K562 (cell line): ENCODE results near the gene CD93. TPM values are rescaled to one million over a fixed set of nuclear protein-coding genes. Genes with fewer than 3 reads are reported as not detected.

Experiments used
- ATAC-seq: fragments of 200-7000 bp; cut with Tn5 transposase; 3 replicates; pipeline ENCODE4 v1.9.1; 2020; ENCODE audit warnings: moderate library complexity
- BruUV-seq: library from RNA; stranded (reverse); fragments of 400-500 nt; replicated peaks from 2 replicates; lab custom pipeline; 2021; lab: Mats Ljungman, UMichigan
- CTCF ChIA-PET: fragments of 300-600 bp; formaldehyde crosslinking; extraction: SDS; loops from one replicate; lab custom pipeline; 2021; ENCODE audit warnings: low intra/inter-chr PET ratio; lab: Yijun Ruan, JAX
- POLR2A ChIA-PET: fragments of 300-600, 350-650 bp; sonication (Branson Sonifier 250); formaldehyde crosslinking; extraction: SDS; loops from one replicate; lab custom pipeline; 2021; ENCODE audit warnings: antibody characterized with exemption, inconsistent platforms; lab: Yijun Ruan, JAX
- DNase-seq, 4 experiments: peaks; one replicate each; pipeline versions ENCODE4 v3.0.0 to v3.0.0-alpha.2; 2011 to 2018; ENCODE audit warnings: low spot score in 3 of 4, mixed read lengths in 3 of 4; ENCODE audit errors: extremely low read depth in 1 of 4
- FAIRE-seq: peaks from 2 replicates; lab custom pipeline; 2011; peaks lifted over from hg19 to GRCh38; lab: Jason Lieb, UNC
- H2AFZ ChIP-seq: 2 replicates; pipeline ENCODE4 v1.6.0; 2011; ENCODE audit warnings: low read depth, low read length, control low read depth, inconsistent platforms
- H3K27ac ChIP-seq: fragments of 200-600 bp; 3 replicates; pipeline ENCODE4 v1.8.0; 2011; ENCODE audit warnings: low read depth, mild to moderate bottlenecking, control low read depth, inconsistent platforms, low read length, moderate library complexity, mixed read lengths; ENCODE audit errors: extremely low read depth
- H3K27me3 ChIP-seq, 2 experiments: fragments of 300-600 bp in 1 of 2; 2 replicates in 1 of 2; 3 replicates in 1 of 2; pipeline versions ENCODE4 v1.6.0 to v1.8.0; 2011; ENCODE audit warnings: inconsistent platforms in 2 of 2, low read length in 2 of 2, mild to moderate bottlenecking in 1 of 2, mixed read lengths in 1 of 2, moderate library complexity in 1 of 2; ENCODE audit not compliant: control insufficient read depth in 2 of 2, insufficient read depth in 2 of 2
- H3K36me3 ChIP-seq: fragments of 300-600 bp; 3 replicates; pipeline ENCODE4 v1.8.0; 2011; ENCODE audit warnings: mild to moderate bottlenecking, low read length, inconsistent platforms; ENCODE audit not compliant: control insufficient read depth, insufficient read depth
- H3K4me1 ChIP-seq, 2 experiments: fragments of 200-600 bp in 1 of 2; replicated peaks in 1 of 2; 2 replicates in 1 of 2; 3 replicates in 1 of 2; pipeline versions ENCODE4 v1.5.1 to v1.8.0; 2011; ENCODE audit warnings: inconsistent platforms in 2 of 2, low read length in 2 of 2, mild to moderate bottlenecking in 1 of 2, mixed read lengths in 1 of 2, moderate library complexity in 1 of 2; ENCODE audit not compliant: control insufficient read depth in 2 of 2, insufficient read depth in 2 of 2
- H3K4me2 ChIP-seq: 2 replicates; pipeline ENCODE4 v1.6.1; 2011; ENCODE audit warnings: low read length, control low read depth, inconsistent platforms, mixed read lengths; ENCODE audit not compliant: insufficient read depth
- H3K4me3 ChIP-seq: fragments of 200-600 bp; sonication (generic), shearing (Covaris generic); 2 replicates; pipeline ENCODE4 v1.5.1; 2016; ENCODE audit warnings: control low read depth, inconsistent platforms
- H3K79me2 ChIP-seq: fragments of 200-600 bp; 3 replicates; pipeline ENCODE4 v1.8.0; 2011; ENCODE audit warnings: low read length, inconsistent platforms; ENCODE audit not compliant: control insufficient read depth, insufficient read depth
- H3K9ac ChIP-seq, 2 experiments: 2 replicates each; pipeline versions ENCODE4 v1.6.0 to v1.6.1; 2011; ENCODE audit warnings: low read depth in 2 of 2, low read length in 2 of 2, control low read depth in 1 of 2, inconsistent platforms in 1 of 2, mild to moderate bottlenecking in 1 of 2, mixed read lengths in 1 of 2; ENCODE audit not compliant: insufficient read depth in 1 of 2
- H3K9me1 ChIP-seq: one replicate; pipeline ENCODE4 v1.6.0; 2011; ENCODE audit warnings: inconsistent platforms, mild to moderate bottlenecking, low read length, moderate library complexity; ENCODE audit not compliant: control insufficient read depth, insufficient read depth
- H3K9me3 ChIP-seq: replicated peaks from 2 replicates; pipeline ENCODE4 v1.5.1; 2011; ENCODE audit warnings: low read depth, low read length, inconsistent platforms; ENCODE audit not compliant: control insufficient read depth, insufficient read depth
- H4K20me1 ChIP-seq: replicated peaks from 2 replicates; pipeline ENCODE4 v1.6.1; 2011; ENCODE audit warnings: low read length, inconsistent platforms, mixed read lengths; ENCODE audit not compliant: control insufficient read depth, insufficient read depth
- BCOR ChIP-seq: fragments of 450-650 bp; IDR thresholded peaks from 2 replicates; pipeline ENCODE4 v1.6.1; 2016
- BDP1 ChIP-seq: IDR thresholded peaks from 3 replicates; pipeline ENCODE4 v1.6.1; 2011; ENCODE audit not compliant: insufficient read length, insufficient read depth
- ELF4 ChIP-seq: fragments of 450-650 bp; formaldehyde crosslinking; IDR thresholded peaks from 2 replicates; pipeline ENCODE4 v1.4.0; 2022; ENCODE audit warnings: missing genetic modification characterization
- FOXP1 ChIP-seq: sonication (generic); formaldehyde crosslinking; IDR thresholded peaks from 2 replicates; pipeline ENCODE4 v1.8.0; 2022; ENCODE audit warnings: mild to moderate bottlenecking, missing genetic modification reagents
- GABPB2 ChIP-seq: fragments of 250-450 bp; sonication (Bioruptor Pico); conservative IDR thresholded peaks from 2 replicates; pipeline ENCODE4 v1.5.1; 2021; ENCODE audit warnings: mild to moderate bottlenecking
- HSF4 ChIP-seq: fragments of 250-450 bp; sonication (Bioruptor Pico); IDR thresholded peaks from 2 replicates; pipeline ENCODE4 v2.1.2; 2022; ENCODE audit warnings: mild to moderate bottlenecking, moderate library complexity, borderline replicate concordance
- MEF2A ChIP-seq: IDR thresholded peaks from 2 replicates; pipeline ENCODE4 v1.6.1; 2011; ENCODE audit warnings: low read depth, mild to moderate bottlenecking, low read length, moderate library complexity; ENCODE audit not compliant: control insufficient read depth
- MTA1 ChIP-seq: fragments of 450-650 bp; IDR thresholded peaks from 2 replicates; pipeline ENCODE4 v1.6.1; 2017; ENCODE audit warnings: borderline replicate concordance
- NCOA4 ChIP-seq: fragments of 450-650 bp; IDR thresholded peaks from 2 replicates; pipeline ENCODE4 v1.6.1; 2018; ENCODE audit warnings: mild to moderate bottlenecking; ENCODE audit not compliant: partially characterized antibody
- PRMT5 ChIP-seq: sonication (generic); formaldehyde crosslinking; IDR thresholded peaks from 2 replicates; pipeline ENCODE4 v1.5.0; 2020; ENCODE audit warnings: missing genetic modification reagents
- RBM15 ChIP-seq: fragments of 200-400 bp; formaldehyde crosslinking; IDR thresholded peaks from 2 replicates; pipeline ENCODE4 v1.6.1; 2018; ENCODE audit warnings: mild to moderate bottlenecking, low read length, moderate library complexity; ENCODE audit not compliant: insufficient read depth
- SIRT6 ChIP-seq: IDR thresholded peaks from one replicate; pipeline ENCODE4 v1.6.1; 2012; ENCODE audit warnings: low read depth, mild to moderate bottlenecking, control low read depth, inconsistent platforms, low read length, moderate library complexity
- SMAD3 ChIP-seq: fragments of 450-650 bp; formaldehyde crosslinking; conservative IDR thresholded peaks from 2 replicates; pipeline ENCODE4 v1.4.0; 2020; ENCODE audit warnings: mild to moderate bottlenecking
- ZNF584 ChIP-seq: fragments of 200-800 bp; sonication (Bioruptor generic); IDR thresholded peaks from 2 replicates; pipeline ENCODE4 v1.6.1; 2016; ENCODE audit warnings: low read depth, mild to moderate bottlenecking, missing genetic modification characterization, missing compliant biosample characterization
- WGBS: fragments of 100-300 bp; shearing (Covaris generic); methylation state at CpG from one replicate; pipeline ENCODE4 v1.1.6; 2016; ENCODE audit warnings: low coverage, mixed read lengths; ENCODE audit not compliant: insufficient coverage; ENCODE audit errors: missing lambda C conversion rate; 5-methylcytosine and 5-hydroxymethylcytosine counted together
- in situ Hi-C: fragments of 300-500 bp; cut with MboI; formaldehyde crosslinking; loops from 4 replicates; pipeline ENCODE4 v1.15.0; 2018; ENCODE audit warnings: inconsistent platforms, mixed read lengths
- intact Hi-C: fragments of 100-400 bp; cut with micrococcal nuclease; formaldehyde crosslinking; loops from 2 replicates; pipeline ENCODE4 v1.14.2; 2022
- polyA plus RNA-seq, 8 experiments: library from polyadenylated mRNA; depleted of rRNA in 4 of 8; stranded (reverse) in 5 of 8; unstranded in 3 of 8; fragments of >200 nt; fragmentation: Nextera tagmentation in 2 of 8; fragmentation: Illumina TruSeq in 1 of 8; extraction: Ambion mirVana in 2 of 8; extraction: Trizol in 1 of 8; gene quantifications; 2 replicates each; pipeline versions ENCODE4 v1.2.1 to v1.2.3, GENCODE V29; 2011 to 2014; ENCODE audit warnings: inconsistent platforms in 1 of 8, missing spikeins in 1 of 8
- total RNA-seq, 7 experiments: library from RNA; depleted of rRNA in 6 of 7; stranded (reverse); fragments of >200 nt in 6 of 7; fragmentation: Illumina TruSeq in 2 of 7; extraction: Trizol in 2 of 7; gene quantifications; 2 replicates each; pipeline versions ENCODE4 v1.2.1 to v1.2.3, GENCODE V29; 2011 to 2021; ENCODE audit warnings: low replicate concordance in 1 of 7
- TF ChIP-seq, protein P1 (sequence below): fragments of 250-450 bp; sonication (Bioruptor Pico); IDR thresholded peaks from 2 replicates; pipeline ENCODE4 v1.4.0; 2020; ENCODE audit warnings: mild to moderate bottlenecking, moderate library complexity
- TF ChIP-seq, protein P2 (sequence below): fragments of 250-450 bp; sonication (Bioruptor Pico); IDR thresholded peaks from 2 replicates; pipeline ENCODE4 v1.8.0; 2022; ENCODE audit warnings: inconsistent platforms
- TF ChIP-seq, protein P3 (sequence below): sonication (generic); formaldehyde crosslinking; IDR thresholded peaks from 2 replicates; pipeline ENCODE4 v1.8.0; 2022; ENCODE audit warnings: missing genetic modification reagents, mild to moderate bottlenecking, borderline replicate concordance
- TF ChIP-seq, protein P4 (sequence below), 3 experiments: fragments of 200-800 bp in 1 of 3; sonication (Bioruptor generic) in 1 of 3; sonication (generic) in 1 of 3; formaldehyde crosslinking in 1 of 3; IDR thresholded peaks; 2 replicates each; pipeline versions ENCODE4 v1.6.1 to v1.8.0; 2016 to 2022; ENCODE audit warnings: mild to moderate bottlenecking in 2 of 3, missing compliant biosample characterization in 2 of 3, missing genetic modification characterization in 2 of 3, missing genetic modification reagents in 1 of 3

The CD93 gene
- total and polyA plus RNA-seq, 9 of the 15 experiments (the other 6 are each of a cell fraction or from before 2014, with no cell fraction given): 0.03 to 0.20 (median 0.05) TPM

DNA sequence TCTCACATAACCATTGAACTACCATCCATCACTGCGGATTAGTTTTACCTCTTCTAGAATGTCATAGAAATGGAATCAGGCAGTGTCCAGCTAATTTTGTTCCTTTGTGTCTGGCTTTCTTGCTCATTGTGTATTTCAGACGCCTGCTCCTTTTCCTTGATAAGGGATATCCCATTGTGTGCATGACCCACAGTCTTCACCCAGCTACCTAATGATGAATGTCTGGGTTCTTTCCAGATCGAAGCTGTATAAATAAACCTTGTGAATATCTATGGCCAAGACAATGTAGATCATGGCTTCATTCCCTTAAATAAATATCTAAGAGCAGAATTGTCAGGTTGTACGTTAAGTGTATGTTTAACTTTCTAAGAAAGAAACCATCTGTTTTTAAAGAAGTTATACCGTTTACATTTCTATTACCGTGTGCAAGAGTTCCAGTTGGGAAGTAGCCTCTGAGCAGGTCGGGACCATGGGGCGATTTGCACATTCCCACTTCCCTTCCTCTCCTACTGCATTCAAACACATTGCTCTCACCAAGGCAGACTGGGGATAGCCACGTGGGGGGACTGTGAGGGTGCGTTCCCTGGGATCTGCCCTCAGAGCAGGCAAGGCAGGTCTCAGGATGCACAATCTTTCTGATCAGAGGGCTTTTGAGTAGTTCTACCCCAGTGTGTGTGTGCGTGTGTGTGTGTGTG lies 13.1 kb downstream of the CD93 start:
- ATAC-seq: no peak
- H3K27ac ChIP-seq: no peak overlapping the region
- ChIA-PET CTCF (no interaction called here), POLR2A (no interaction called here)
- BruUV-seq: no TSS peak
- H4K20me1 ChIP-seq: no peaks in the 10 kb centered on the region
- DNase-seq: no peak
- no peaks in the 10 kb centered on the region for H3K9me1 ChIP-seq
- H3K4me2 ChIP-seq: no peak overlapping the region
- no peak for FAIRE-seq
- H3K9ac ChIP-seq: no peak overlapping the region
- no peaks in the 10 kb centered on the region for H3K79me2 ChIP-seq
- H3K9me3 ChIP-seq: no peaks in the 10 kb centered on the region
- no peaks in the 10 kb centered on the region; a peak in 1 of 5 replicates for H3K4me1 ChIP-seq
- H3K36me3 ChIP-seq: no peaks in the 10 kb centered on the region
- WGBS: 46% methylated on average over 11 of the region's 11 CpGs
- in situ Hi-C loops: no loop called here
- no peaks in the 10 kb centered on the region for H3K27me3 ChIP-seq
- H3K4me3 ChIP-seq: no peak overlapping the region
- intact Hi-C loops: no loop called here
- peak overlapping the region; percentile 39; the same call in 1 of the 2 replicates for H2AFZ ChIP-seq
- TF ChIP-seq BCOR (no peak), PRMT5 (CRISPR knock-in tag) (no peak), MEF2A (no peak), SMAD3 (CRISPR knock-in tag) (no peak), ELF4 (no peak), MTA1 (no peak), SIRT6 (no peak), BDP1 (no peak), RBM15 (no peak), NCOA4 (no peak), FOXP1 (no peak), GABPB2 (no peak), HSF4 (CRISPR knock-in tag) (no peak), ZNF584 (CRISPR knock-in tag) (no peak)
- TF ChIP-seq, protein P1, sequence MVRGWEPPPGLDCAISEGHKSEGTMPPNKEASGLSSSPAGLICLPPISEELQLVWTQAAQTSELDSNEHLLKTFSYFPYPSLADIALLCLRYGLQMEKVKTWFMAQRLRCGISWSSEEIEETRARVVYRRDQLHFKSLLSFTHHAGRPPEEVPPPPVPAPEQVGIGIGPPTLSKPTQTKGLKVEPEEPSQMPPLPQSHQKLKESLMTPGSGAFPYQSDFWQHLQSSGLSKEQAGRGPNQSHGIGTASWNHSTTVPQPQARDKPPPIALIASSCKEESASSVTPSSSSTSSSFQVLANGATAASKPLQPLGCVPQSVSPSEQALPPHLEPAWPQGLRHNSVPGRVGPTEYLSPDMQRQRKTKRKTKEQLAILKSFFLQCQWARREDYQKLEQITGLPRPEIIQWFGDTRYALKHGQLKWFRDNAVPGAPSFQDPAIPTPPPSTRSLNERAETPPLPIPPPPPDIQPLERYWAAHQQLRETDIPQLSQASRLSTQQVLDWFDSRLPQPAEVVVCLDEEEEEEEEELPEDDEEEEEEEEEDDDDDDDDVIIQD (CRISPR knock-in tag): no peak
- TF ChIP-seq, protein P2, sequence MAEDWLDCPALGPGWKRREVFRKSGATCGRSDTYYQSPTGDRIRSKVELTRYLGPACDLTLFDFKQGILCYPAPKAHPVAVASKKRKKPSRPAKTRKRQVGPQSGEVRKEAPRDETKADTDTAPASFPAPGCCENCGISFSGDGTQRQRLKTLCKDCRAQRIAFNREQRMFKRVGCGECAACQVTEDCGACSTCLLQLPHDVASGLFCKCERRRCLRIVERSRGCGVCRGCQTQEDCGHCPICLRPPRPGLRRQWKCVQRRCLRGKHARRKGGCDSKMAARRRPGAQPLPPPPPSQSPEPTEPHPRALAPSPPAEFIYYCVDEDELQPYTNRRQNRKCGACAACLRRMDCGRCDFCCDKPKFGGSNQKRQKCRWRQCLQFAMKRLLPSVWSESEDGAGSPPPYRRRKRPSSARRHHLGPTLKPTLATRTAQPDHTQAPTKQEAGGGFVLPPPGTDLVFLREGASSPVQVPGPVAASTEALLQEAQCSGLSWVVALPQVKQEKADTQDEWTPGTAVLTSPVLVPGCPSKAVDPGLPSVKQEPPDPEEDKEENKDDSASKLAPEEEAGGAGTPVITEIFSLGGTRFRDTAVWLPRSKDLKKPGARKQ: no peak
- TF ChIP-seq, protein P3, sequence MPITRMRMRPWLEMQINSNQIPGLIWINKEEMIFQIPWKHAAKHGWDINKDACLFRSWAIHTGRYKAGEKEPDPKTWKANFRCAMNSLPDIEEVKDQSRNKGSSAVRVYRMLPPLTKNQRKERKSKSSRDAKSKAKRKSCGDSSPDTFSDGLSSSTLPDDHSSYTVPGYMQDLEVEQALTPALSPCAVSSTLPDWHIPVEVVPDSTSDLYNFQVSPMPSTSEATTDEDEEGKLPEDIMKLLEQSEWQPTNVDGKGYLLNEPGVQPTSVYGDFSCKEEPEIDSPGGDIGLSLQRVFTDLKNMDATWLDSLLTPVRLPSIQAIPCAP (CRISPR knock-in tag): no peak
- TF ChIP-seq, protein P4, sequence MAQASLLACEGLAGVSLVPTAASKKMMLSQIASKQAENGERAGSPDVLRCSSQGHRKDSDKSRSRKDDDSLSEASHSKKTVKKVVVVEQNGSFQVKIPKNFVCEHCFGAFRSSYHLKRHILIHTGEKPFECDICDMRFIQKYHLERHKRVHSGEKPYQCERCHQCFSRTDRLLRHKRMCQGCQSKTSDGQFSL (CRISPR knock-in tag; IDR thresholded peaks at IDR 0.05): no peak
- TF ChIP-seq, protein P4 (tag; IDR thresholded peaks at IDR 0.05): no peak
